Measurements from ENCODE around the gene WFDC1. TPM values are rescaled to one million over a fixed set of nuclear protein-coding genes. Genes with fewer than 3 reads are reported as not detected.

WFDC1 gene
- polyA plus RNA-seq, 2 donors = 4.0 to 4.5 TPM

DNA sequence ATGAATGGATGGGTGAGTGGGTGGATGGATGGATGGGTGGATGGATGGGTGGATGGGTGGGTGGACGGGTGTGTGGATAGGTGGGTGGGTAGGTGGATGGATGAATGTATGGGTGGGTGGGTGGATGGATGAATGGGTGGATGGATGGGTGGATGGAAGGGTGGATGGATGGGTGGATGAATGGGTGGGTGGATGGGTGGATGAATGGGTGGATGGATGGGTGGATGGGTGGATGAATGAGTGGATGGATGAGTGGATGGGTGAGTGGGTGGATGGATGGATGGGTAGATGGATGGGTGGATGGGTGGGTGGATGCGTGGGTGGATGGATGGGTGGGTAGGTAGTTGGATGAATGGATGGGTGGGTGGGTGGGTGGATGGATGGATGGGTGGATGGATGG, 60.5 kb downstream of the WFDC1 start:
- Histone ChIP-seq H3K27ac (ENCODE audit: low read depth in 2 of 2, low read length in 1 of 2) (no peak overlapping the region), H3K9me3 (ENCODE audit: control insufficient read depth in 2 of 2, insufficient read depth in 1 of 2, low read depth in 1 of 2, low read length in 1 of 2) (no peaks in the 10 kb centered on the region), H3K4me3 (ENCODE audit: low read depth in 1 of 2, low read length in 2 of 2) (no peak overlapping the region), H3K27me3 (ENCODE audit: control insufficient read depth in 1 of 2, insufficient read depth in 2 of 2, low read length in 2 of 2) (no peaks in the 10 kb centered on the region), H3K4me1 (ENCODE audit: control insufficient read depth in 2 of 2, insufficient read depth in 2 of 2, low read length in 1 of 2) (peaks cover 0 to 6% of the 10 kb centered on the region in 2 donors), H3K36me3 (ENCODE audit: control insufficient read depth in 2 of 2, insufficient read depth in 2 of 2, low read length in 1 of 2) (no peaks in the 10 kb centered on the region)
- WGBS, 2 donors = 89% methylated on average over 1 to 2 of the region's 2 CpGs

DNA sequence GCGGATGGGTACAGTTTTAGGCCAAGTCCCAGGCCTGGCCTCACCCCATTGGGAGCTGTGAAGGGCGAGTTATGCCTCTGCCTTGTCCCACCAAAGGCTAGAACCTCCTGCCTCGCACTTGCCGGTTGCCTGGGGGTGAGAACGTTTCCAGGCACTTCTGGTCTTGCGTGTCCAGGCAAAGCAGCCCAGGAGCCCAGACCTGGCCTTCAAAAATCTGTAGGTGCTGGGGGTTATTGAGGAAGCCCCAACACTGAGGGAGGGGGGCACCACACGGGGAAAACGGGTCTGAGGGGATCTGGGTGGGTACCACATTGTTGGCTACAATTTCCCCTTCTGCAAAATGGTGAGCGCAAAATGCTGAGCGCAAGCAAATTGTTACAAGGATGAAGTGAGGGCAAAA, 61.5 kb downstream of the WFDC1 start:
- no peaks in the 10 kb centered on the region for H3K27me3 ChIP-seq (ENCODE audit: control insufficient read depth in 1 of 2, insufficient read depth in 2 of 2, low read length in 2 of 2)
- 63 to 64% methylated on average over 10 of the region's 10 CpGs for WGBS, 2 donors
- H3K36me3 ChIP-seq (ENCODE audit: control insufficient read depth in 2 of 2, insufficient read depth in 2 of 2, low read length in 1 of 2) = peaks cover 0 to 2% of the 10 kb centered on the region in 2 donors
- no peak overlapping the region for H3K4me3 ChIP-seq (ENCODE audit: low read depth in 1 of 2, low read length in 2 of 2)
- H3K4me1 ChIP-seq (ENCODE audit: control insufficient read depth in 2 of 2, insufficient read depth in 2 of 2, low read length in 1 of 2) = peaks cover 0 to 6% of the 10 kb centered on the region in 2 donors
- no peaks in the 10 kb centered on the region for H3K9me3 ChIP-seq (ENCODE audit: control insufficient read depth in 2 of 2, insufficient read depth in 1 of 2, low read depth in 1 of 2, low read length in 1 of 2)
- H3K27ac ChIP-seq (ENCODE audit: low read depth in 2 of 2, low read length in 1 of 2) = peak overlapping the region in 1 of 2 donors; percentile 17

DNA sequence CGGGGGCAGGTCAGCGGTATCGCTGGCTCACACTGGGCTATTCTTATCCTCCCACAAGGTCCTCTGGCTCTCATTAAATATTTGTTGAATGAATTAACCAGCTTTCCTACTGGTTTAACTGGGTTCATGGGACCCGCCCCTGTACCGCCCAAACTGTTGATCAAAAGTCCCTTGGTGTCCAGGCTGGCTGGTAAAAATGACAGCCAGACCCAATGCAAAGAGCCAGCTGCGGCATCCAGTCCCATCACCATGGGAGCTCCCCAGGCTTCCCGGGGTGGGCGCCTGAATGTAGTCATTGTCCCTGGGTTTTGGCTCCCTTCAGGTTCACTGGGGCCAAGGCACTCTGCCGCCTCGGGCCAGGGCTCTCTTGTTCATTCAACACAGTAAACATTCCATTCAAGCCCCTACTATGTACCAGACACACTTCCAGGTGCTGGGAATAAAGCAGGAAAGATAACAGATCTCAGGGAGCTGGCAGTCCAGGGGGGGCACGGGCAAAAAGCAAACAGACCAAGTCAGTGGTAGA, 62.0 kb downstream of the WFDC1 start:
- Histone ChIP-seq H3K9me3 (ENCODE audit: control insufficient read depth in 2 of 2, insufficient read depth in 1 of 2, low read depth in 1 of 2, low read length in 1 of 2) (no peaks in the 10 kb centered on the region), H3K4me1 (ENCODE audit: control insufficient read depth in 2 of 2, insufficient read depth in 2 of 2, low read length in 1 of 2) (peaks cover 0 to 6% of the 10 kb centered on the region in 2 donors), H3K36me3 (ENCODE audit: control insufficient read depth in 2 of 2, insufficient read depth in 2 of 2, low read length in 1 of 2) (peaks cover 0 to 2% of the 10 kb centered on the region in 2 donors), H3K4me3 (ENCODE audit: low read depth in 1 of 2, low read length in 2 of 2) (no peak overlapping the region), H3K27me3 (ENCODE audit: control insufficient read depth in 1 of 2, insufficient read depth in 2 of 2, low read length in 2 of 2) (no peaks in the 10 kb centered on the region), H3K27ac (ENCODE audit: low read depth in 2 of 2, low read length in 1 of 2) (no peak overlapping the region)
- 46 to 50% methylated on average over 11 of the region's 11 CpGs for WGBS, 2 donors

DNA sequence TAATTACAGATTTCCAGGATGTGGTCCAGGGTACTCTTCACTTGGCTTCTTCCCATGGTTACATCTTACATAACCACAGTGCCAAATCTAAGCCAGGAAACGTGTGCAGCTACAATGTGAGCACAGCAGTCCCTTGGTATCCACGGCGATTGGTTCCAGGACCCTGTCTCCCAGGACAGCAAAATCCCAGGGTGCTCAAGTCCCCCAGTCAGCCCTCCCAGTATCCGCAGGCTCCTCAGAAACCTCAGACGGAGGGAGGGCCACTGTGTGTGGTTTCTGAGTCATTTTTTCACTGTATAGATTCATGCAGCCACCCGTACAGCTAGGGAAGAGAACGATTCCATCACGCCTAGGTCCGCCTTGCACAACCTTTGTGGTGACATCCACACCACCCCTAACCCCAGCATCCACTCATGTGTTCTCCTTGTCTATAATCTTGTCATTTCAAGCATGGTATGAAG, 62.5 kb downstream of the WFDC1 start:
- no peak overlapping the region for H3K27ac ChIP-seq (ENCODE audit: low read depth in 2 of 2, low read length in 1 of 2)
- no peak overlapping the region for H3K4me3 ChIP-seq (ENCODE audit: low read depth in 1 of 2, low read length in 2 of 2)
- no peaks in the 10 kb centered on the region for H3K27me3 ChIP-seq (ENCODE audit: control insufficient read depth in 1 of 2, insufficient read depth in 2 of 2, low read length in 2 of 2)
- peaks cover 0 to 2% of the 10 kb centered on the region in 2 donors for H3K36me3 ChIP-seq (ENCODE audit: control insufficient read depth in 2 of 2, insufficient read depth in 2 of 2, low read length in 1 of 2)
- peaks cover 0 to 6% of the 10 kb centered on the region in 2 donors for H3K4me1 ChIP-seq (ENCODE audit: control insufficient read depth in 2 of 2, insufficient read depth in 2 of 2, low read length in 1 of 2)
- no peaks in the 10 kb centered on the region for H3K9me3 ChIP-seq (ENCODE audit: control insufficient read depth in 2 of 2, insufficient read depth in 1 of 2, low read depth in 1 of 2, low read length in 1 of 2)
- 33 to 51% methylated on average over 9 of the region's 9 CpGs for WGBS, 2 donors

DNA sequence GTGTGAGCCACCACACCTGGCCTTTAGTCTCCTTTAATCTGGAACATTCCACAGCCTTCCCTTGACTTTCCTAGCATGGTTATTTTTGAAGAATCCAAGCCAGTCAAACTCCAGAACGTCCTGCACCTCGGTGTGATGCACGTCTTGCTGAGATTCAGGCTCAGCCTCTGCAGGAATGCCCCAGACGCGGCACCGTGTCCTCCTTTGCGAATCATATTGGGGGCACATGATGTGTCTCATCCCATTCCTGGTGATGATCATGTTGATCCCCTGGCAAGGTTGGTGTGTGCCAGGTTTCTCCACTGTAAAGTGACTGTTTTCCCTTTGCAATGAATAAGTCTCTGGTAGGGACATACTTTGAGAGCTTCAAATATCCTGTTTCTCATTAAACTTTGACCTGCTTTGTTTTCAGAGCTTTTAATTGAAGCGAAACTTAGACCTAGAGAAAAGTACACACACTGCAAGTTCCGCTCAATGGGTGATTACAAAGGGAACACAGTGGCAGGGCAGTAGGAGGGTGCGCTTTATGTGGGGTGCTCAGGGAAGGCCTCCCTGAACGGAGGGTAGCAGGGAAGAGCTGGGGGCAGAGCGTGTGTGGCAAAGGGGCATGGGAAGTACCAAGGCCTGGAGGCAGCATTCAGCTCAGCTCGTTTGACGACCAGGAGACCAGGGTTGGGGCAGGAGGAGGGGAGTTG, 64.1 kb downstream of the WFDC1 start:
- H3K9me3 ChIP-seq (ENCODE audit: control insufficient read depth in 2 of 2, insufficient read depth in 1 of 2, low read depth in 1 of 2, low read length in 1 of 2) = no peaks in the 10 kb centered on the region
- no peak overlapping the region for H3K27ac ChIP-seq (ENCODE audit: low read depth in 2 of 2, low read length in 1 of 2)
- peaks cover 0 to 2% of the 10 kb centered on the region in 2 donors for H3K36me3 ChIP-seq (ENCODE audit: control insufficient read depth in 2 of 2, insufficient read depth in 2 of 2, low read length in 1 of 2)
- H3K4me3 ChIP-seq (ENCODE audit: low read depth in 1 of 2, low read length in 2 of 2) = no peak overlapping the region
- whole genome bisulfite sequencing, 2 donors = 77 to 85% methylated on average over 14 of the region's 14 CpGs
- no peaks in the 10 kb centered on the region for H3K27me3 ChIP-seq (ENCODE audit: control insufficient read depth in 1 of 2, insufficient read depth in 2 of 2, low read length in 2 of 2)
- H3K4me1 ChIP-seq (ENCODE audit: control insufficient read depth in 2 of 2, insufficient read depth in 2 of 2, low read length in 1 of 2) = peaks cover 0 to 6% of the 10 kb centered on the region in 2 donors

DNA sequence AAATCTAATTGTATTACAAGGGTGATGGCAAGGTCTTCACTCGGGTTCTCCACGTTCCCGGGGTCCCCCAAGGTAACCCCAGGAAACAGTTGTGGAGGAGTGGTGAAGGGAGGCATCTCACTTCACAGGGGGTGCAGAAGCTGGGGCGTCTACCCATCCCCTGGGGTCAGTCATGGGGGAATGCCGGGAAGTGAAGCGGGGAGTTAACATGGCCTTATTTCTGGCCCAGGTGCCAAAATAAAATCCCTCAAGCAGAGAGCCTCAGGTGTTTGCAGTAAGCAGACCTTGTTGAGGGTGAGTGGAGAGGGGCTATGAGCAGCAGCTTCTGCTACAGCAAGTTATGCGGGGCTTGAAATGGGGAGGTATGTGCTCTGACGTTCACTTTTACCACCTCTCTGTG, 64.6 kb downstream of the WFDC1 start:
- Histone ChIP-seq H3K4me1 (ENCODE audit: control insufficient read depth in 2 of 2, insufficient read depth in 2 of 2, low read length in 1 of 2) (peaks cover 0 to 6% of the 10 kb centered on the region in 2 donors), H3K27ac (ENCODE audit: low read depth in 2 of 2, low read length in 1 of 2) (no peak overlapping the region), H3K36me3 (ENCODE audit: control insufficient read depth in 2 of 2, insufficient read depth in 2 of 2, low read length in 1 of 2) (peaks cover 0 to 2% of the 10 kb centered on the region in 2 donors), H3K27me3 (ENCODE audit: control insufficient read depth in 1 of 2, insufficient read depth in 2 of 2, low read length in 2 of 2) (no peaks in the 10 kb centered on the region), H3K4me3 (ENCODE audit: low read depth in 1 of 2, low read length in 2 of 2) (no peak overlapping the region), H3K9me3 (ENCODE audit: control insufficient read depth in 2 of 2, insufficient read depth in 1 of 2, low read depth in 1 of 2, low read length in 1 of 2) (no peaks in the 10 kb centered on the region)
- WGBS, 2 donors = 73 to 84% methylated on average over 8 of the region's 8 CpGs

DNA sequence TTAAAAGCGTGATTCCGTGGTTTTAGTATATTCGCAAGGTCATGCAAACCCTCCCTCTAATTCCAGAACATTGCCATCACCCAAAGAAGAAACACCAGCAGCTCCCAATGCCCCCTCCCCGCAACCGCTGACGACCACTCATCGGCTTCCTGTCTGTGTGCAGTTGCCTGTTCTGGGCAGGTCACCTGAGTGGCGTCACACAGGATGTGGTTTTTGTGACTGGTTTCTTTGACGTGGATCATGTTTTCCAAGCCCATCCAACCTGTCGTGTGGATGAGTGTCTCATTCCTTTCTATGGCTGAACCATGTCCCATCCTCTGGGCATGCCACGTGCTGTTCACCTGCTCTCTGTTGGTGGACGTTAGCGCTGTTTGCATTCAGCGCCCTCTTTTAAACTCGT, 65.5 kb downstream of the WFDC1 start:
- no peak overlapping the region for H3K4me3 ChIP-seq (ENCODE audit: low read depth in 1 of 2, low read length in 2 of 2)
- H3K27ac ChIP-seq (ENCODE audit: low read depth in 2 of 2, low read length in 1 of 2) = no peak overlapping the region
- H3K36me3 ChIP-seq (ENCODE audit: control insufficient read depth in 2 of 2, insufficient read depth in 2 of 2, low read length in 1 of 2) = peaks cover 0 to 2% of the 10 kb centered on the region in 2 donors
- H3K27me3 ChIP-seq (ENCODE audit: control insufficient read depth in 1 of 2, insufficient read depth in 2 of 2, low read length in 2 of 2) = no peaks in the 10 kb centered on the region
- peaks cover 0 to 6% of the 10 kb centered on the region in 2 donors for H3K4me1 ChIP-seq (ENCODE audit: control insufficient read depth in 2 of 2, insufficient read depth in 2 of 2, low read length in 1 of 2)
- WGBS, 2 donors = 78 to 86% methylated on average over 15 of the region's 15 CpGs
- no peaks in the 10 kb centered on the region for H3K9me3 ChIP-seq (ENCODE audit: control insufficient read depth in 2 of 2, insufficient read depth in 1 of 2, low read depth in 1 of 2, low read length in 1 of 2)

DNA sequence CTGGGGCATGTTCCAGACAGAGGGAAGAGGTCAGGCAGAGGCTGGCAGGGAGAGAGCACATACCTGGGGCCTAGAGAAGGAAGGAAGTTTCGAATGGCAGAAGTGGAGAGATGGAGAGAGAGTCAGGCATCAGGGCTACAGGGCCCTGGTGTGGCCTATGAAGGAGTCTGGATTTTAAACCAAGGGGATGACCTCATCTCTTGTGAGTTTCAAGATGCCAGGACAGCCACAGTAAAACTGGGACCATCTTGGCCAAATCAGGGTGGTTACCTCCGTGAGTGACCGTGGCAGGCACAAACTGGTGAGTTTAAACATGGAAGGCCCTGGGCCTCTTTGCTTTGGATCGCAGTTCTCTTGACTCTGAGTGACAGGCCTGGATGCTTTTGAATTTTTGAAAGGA, 66.1 kb downstream of the WFDC1 start:
- WGBS, 2 donors = 79 to 80% methylated on average over 4 of the region's 4 CpGs
- H3K27ac ChIP-seq (ENCODE audit: low read depth in 2 of 2, low read length in 1 of 2) = no peak overlapping the region
- no peak overlapping the region for H3K4me3 ChIP-seq (ENCODE audit: low read depth in 1 of 2, low read length in 2 of 2)
- H3K9me3 ChIP-seq (ENCODE audit: control insufficient read depth in 2 of 2, insufficient read depth in 1 of 2, low read depth in 1 of 2, low read length in 1 of 2) = no peaks in the 10 kb centered on the region
- H3K4me1 ChIP-seq (ENCODE audit: control insufficient read depth in 2 of 2, insufficient read depth in 2 of 2, low read length in 1 of 2) = peaks cover 0 to 6% of the 10 kb centered on the region in 2 donors
- peaks cover 0 to 2% of the 10 kb centered on the region in 2 donors for H3K36me3 ChIP-seq (ENCODE audit: control insufficient read depth in 2 of 2, insufficient read depth in 2 of 2, low read length in 1 of 2)
- H3K27me3 ChIP-seq (ENCODE audit: control insufficient read depth in 1 of 2, insufficient read depth in 2 of 2, low read length in 2 of 2) = no peaks in the 10 kb centered on the region

- Histone ChIP-seq H3K27me3 (ENCODE audit: control insufficient read depth in 1 of 2, insufficient read depth in 2 of 2, low read length in 2 of 2) (no peaks in the 10 kb centered on the region), H3K9me3 (ENCODE audit: control insufficient read depth in 2 of 2, insufficient read depth in 1 of 2, low read depth in 1 of 2, low read length in 1 of 2) (no peaks in the 10 kb centered on the region), H3K27ac (ENCODE audit: low read depth in 2 of 2, low read length in 1 of 2) (no peak overlapping the region), H3K36me3 (ENCODE audit: control insufficient read depth in 2 of 2, insufficient read depth in 2 of 2, low read length in 1 of 2) (peaks cover 0 to 2% of the 10 kb centered on the region in 2 donors), H3K4me1 (ENCODE audit: control insufficient read depth in 2 of 2, insufficient read depth in 2 of 2, low read length in 1 of 2) (peaks cover 0 to 6% of the 10 kb centered on the region in 2 donors), H3K4me3 (ENCODE audit: low read depth in 1 of 2, low read length in 2 of 2) (no peak overlapping the region)
- 73 to 79% methylated on average over 5 of the region's 5 CpGs for whole genome bisulfite sequencing, 2 donors
Measured at GRCh38 chr16:84361546-84361945, 66.9 kb downstream of the WFDC1 start.

DNA sequence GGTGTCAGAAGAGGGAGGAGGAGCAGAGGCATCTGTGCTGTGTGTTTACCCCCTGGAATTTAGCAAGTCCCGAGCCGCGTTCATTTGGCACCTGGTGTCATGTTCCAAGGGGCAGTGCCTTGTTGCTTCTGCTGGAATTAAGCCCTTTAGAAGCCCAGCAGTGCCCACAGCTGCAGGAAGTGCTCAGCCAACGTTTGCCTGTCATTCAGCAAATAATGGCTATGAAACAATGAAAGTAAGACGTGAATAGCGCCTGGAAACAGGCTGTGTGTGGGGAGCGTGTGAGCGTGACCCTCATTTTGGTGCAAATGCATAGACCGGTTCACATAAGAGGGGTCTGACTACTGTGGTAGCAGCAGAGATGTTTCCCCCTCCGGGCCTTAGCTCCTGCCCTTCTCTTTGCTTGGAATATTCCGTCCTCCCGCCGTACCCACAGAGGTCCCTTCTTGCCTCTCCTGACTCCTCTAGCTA, 67.8 kb downstream of the WFDC1 start:
- Histone ChIP-seq H3K4me1 (ENCODE audit: control insufficient read depth in 2 of 2, insufficient read depth in 2 of 2, low read length in 1 of 2) (no peaks in the 10 kb centered on the region), H3K4me3 (ENCODE audit: low read depth in 1 of 2, low read length in 2 of 2) (no peak overlapping the region), H3K27ac (ENCODE audit: low read depth in 2 of 2, low read length in 1 of 2) (no peak overlapping the region), H3K27me3 (ENCODE audit: control insufficient read depth in 1 of 2, insufficient read depth in 2 of 2, low read length in 2 of 2) (no peaks in the 10 kb centered on the region), H3K9me3 (ENCODE audit: control insufficient read depth in 2 of 2, insufficient read depth in 1 of 2, low read depth in 1 of 2, low read length in 1 of 2) (no peaks in the 10 kb centered on the region), H3K36me3 (ENCODE audit: control insufficient read depth in 2 of 2, insufficient read depth in 2 of 2, low read length in 1 of 2) (peaks cover 0 to 2% of the 10 kb centered on the region in 2 donors)
- 65 to 69% methylated on average over 13 of the region's 13 CpGs for WGBS, 2 donors
